Endothelial cell of umbilical vein (primary cell): ENCODE data around the gene TBC1D17. TPM values are rescaled to one million over a fixed set of nuclear protein-coding genes. Genes with fewer than 3 reads are reported as not detected.

ENCODE experiments used
- BruUV-seq: library from RNA; stranded (reverse); fragments of 400-500 nt; replicated peaks from 2 replicates; lab custom pipeline; 2021; lab: Mats Ljungman, UMichigan
- CTCF ChIA-PET: fragments of 300-600, 350-600 bp; sonication (Branson Sonifier 250); formaldehyde crosslinking; loops from one replicate; lab custom pipeline; 2021; ENCODE audit warnings: antibody characterized with exemption, inconsistent platforms; lab: Charles Lee
- POLR2A ChIA-PET: fragments of 300-600, 350-600 bp; sonication (Branson Sonifier 250); formaldehyde crosslinking; loops from one replicate; lab custom pipeline; 2021; ENCODE audit warnings: antibody characterized with exemption, inconsistent platforms; lab: Charles Lee
- DNase-seq: peaks from one replicate; pipeline ENCODE4 v3.0.0-alpha.2; 2011; ENCODE audit warnings: low read depth, low spot score
- FAIRE-seq: peaks from 2 replicates; lab custom pipeline; 2011; peaks lifted over from hg19 to GRCh38; lab: Jason Lieb, UNC
- H2AFZ ChIP-seq: 2 replicates; pipeline ENCODE4 v1.6.0; 2012; ENCODE audit warnings: low read depth, low read length, control low read depth, inconsistent platforms
- H3K27ac ChIP-seq: 2 replicates; pipeline ENCODE4 v1.5.1; 2011; ENCODE audit warnings: low read depth, mild to moderate bottlenecking, control low read depth, low read length, moderate library complexity; ENCODE audit not compliant: insufficient read depth
- H3K27me3 ChIP-seq, 2 experiments: 2 replicates each; pipeline versions ENCODE4 v1.6.0 to v1.6.1; 2011; ENCODE audit warnings: low read length in 2 of 2, mixed read lengths in 1 of 2; ENCODE audit not compliant: control insufficient read depth in 2 of 2, insufficient read depth in 2 of 2
- H3K36me3 ChIP-seq, 2 experiments: 2 replicates in 1 of 2; 3 replicates in 1 of 2; pipeline ENCODE4 v1.5.1; 2011; ENCODE audit warnings: low read length in 2 of 2, mild to moderate bottlenecking in 1 of 2, moderate library complexity in 1 of 2; ENCODE audit not compliant: control insufficient read depth in 2 of 2, insufficient read depth in 2 of 2; ENCODE audit errors: extremely low read depth in 1 of 2
- H3K4me1 ChIP-seq: 3 replicates; pipeline ENCODE4 v1.5.1; 2011; ENCODE audit warnings: mild to moderate bottlenecking, low read length; ENCODE audit not compliant: control insufficient read depth, insufficient read depth; ENCODE audit errors: extremely low read depth
- H3K4me2 ChIP-seq: 2 replicates; pipeline ENCODE4 v1.6.1; 2011; ENCODE audit warnings: low read length, control low read depth, mixed read lengths; ENCODE audit not compliant: insufficient read depth
- H3K4me3 ChIP-seq, 3 experiments: fragments of 200-600 bp in 1 of 3; sonication (generic), shearing (Covaris generic) in 1 of 3; replicated peaks in 1 of 3; 2 replicates each; pipeline ENCODE4 v1.5.1; 2011 to 2016; ENCODE audit warnings: control low read depth in 3 of 3, low read length in 3 of 3, mild to moderate bottlenecking in 2 of 3, inconsistent platforms in 1 of 3, low read depth in 1 of 3, moderate library complexity in 1 of 3; ENCODE audit not compliant: insufficient read depth in 1 of 3
- H3K79me2 ChIP-seq: 2 replicates; pipeline ENCODE4 v1.6.0; 2012; ENCODE audit warnings: low read length, inconsistent platforms; ENCODE audit not compliant: control insufficient read depth, insufficient read depth
- H3K9ac ChIP-seq: replicated peaks from 2 replicates; pipeline ENCODE3; 2011; ENCODE audit warnings: low read length, control low read depth; ENCODE audit not compliant: insufficient read depth; ENCODE audit errors: extremely low read depth
- H3K9me1 ChIP-seq: replicated peaks from 3 replicates; pipeline ENCODE4 v1.6.0; 2011; ENCODE audit warnings: mild to moderate bottlenecking, low read length; ENCODE audit not compliant: control insufficient read depth, insufficient read depth; ENCODE audit errors: extremely low read depth
- H3K9me3 ChIP-seq: replicated peaks from 2 replicates; pipeline ENCODE4 v1.5.1; 2012; ENCODE audit warnings: low read length, inconsistent platforms; ENCODE audit not compliant: control insufficient read depth, insufficient read depth
- H4K20me1 ChIP-seq: replicated peaks from 2 replicates; pipeline ENCODE3; 2011; ENCODE audit warnings: mild to moderate bottlenecking, low read length; ENCODE audit not compliant: control insufficient read depth, insufficient read depth; ENCODE audit errors: extremely low read depth
- EZH2 ChIP-seq: IDR thresholded peaks from 2 replicates; pipeline ENCODE4 v1.6.1; 2012; ENCODE audit warnings: borderline replicate concordance, low read depth, mild to moderate bottlenecking, moderate library complexity, low read length, inconsistent platforms; ENCODE audit not compliant: severe bottlenecking
- FOS ChIP-seq: IDR thresholded peaks from 2 replicates; pipeline ENCODE4 v1.6.1; 2011; ENCODE audit warnings: mild to moderate bottlenecking, low read length, moderate library complexity, borderline replicate concordance; ENCODE audit not compliant: insufficient read depth
- GATA2 ChIP-seq: IDR thresholded peaks from 2 replicates; pipeline ENCODE4 v1.7.0; 2011; ENCODE audit warnings: low read depth, mild to moderate bottlenecking, moderate library complexity, mixed read lengths, low read length; ENCODE audit not compliant: insufficient read length, insufficient read depth
- JUN ChIP-seq: IDR thresholded peaks from 2 replicates; pipeline ENCODE4 v1.6.1; 2011; ENCODE audit warnings: borderline replicate concordance, low read depth; ENCODE audit not compliant: insufficient read length, insufficient read depth
- MYC ChIP-seq: IDR thresholded peaks from one replicate; pipeline ENCODE4 v1.6.1; 2011; ENCODE audit warnings: mild to moderate bottlenecking, low read depth, low read length
- POLR2A ChIP-seq: IDR thresholded peaks from 2 replicates; pipeline ENCODE4 v1.6.1; 2012; ENCODE audit warnings: low read depth, mild to moderate bottlenecking, control low read depth, low read length
- POLR2AphosphoS5 ChIP-seq: IDR thresholded peaks from 2 replicates; pipeline ENCODE4 v1.6.1; 2012; ENCODE audit warnings: low read depth, mild to moderate bottlenecking, control low read depth, low read length, moderate library complexity; ENCODE audit not compliant: insufficient read depth
- dilution Hi-C: fragments of 300-500 bp; cut with MboI; formaldehyde crosslinking; loops from one replicate; pipeline ENCODE4 v1.15.0; 2019; ENCODE audit warnings: low sequenced_read_pairs; ENCODE audit not compliant: extremely low pct_ligation_motif_present
- intact Hi-C: fragments of 100-400 bp; cut with micrococcal nuclease; formaldehyde crosslinking; loops from one replicate; pipeline ENCODE4 v1.10.0; 2022
- polyA plus RNA-seq, 4 experiments: library from polyadenylated mRNA; depleted of rRNA in 3 of 4; stranded (reverse) in 3 of 4; unstranded in 1 of 4; fragments of >200 nt; gene quantifications; 2 replicates each; pipeline versions ENCODE4 v1.2.1 to v1.2.3, GENCODE V29; 2011 to 2012; ENCODE audit warnings: missing spikeins in 1 of 4
- total RNA-seq: library from RNA; stranded (reverse); gene quantifications from 2 replicates; pipeline ENCODE4 v1.2.3, GENCODE V29; 2021
- TF ChIP-seq, protein P1 (sequence below): IDR thresholded peaks from 2 replicates; pipeline ENCODE4 v1.6.1; 2011; ENCODE audit not compliant: insufficient read depth, insufficient read length

Gene TBC1D17
- total and polyA plus RNA-seq, 2 donors (not counting 3 experiments of a cell fraction or from before 2014, with no cell fraction given), result 34.2 to 39.3 TPM

DNA sequence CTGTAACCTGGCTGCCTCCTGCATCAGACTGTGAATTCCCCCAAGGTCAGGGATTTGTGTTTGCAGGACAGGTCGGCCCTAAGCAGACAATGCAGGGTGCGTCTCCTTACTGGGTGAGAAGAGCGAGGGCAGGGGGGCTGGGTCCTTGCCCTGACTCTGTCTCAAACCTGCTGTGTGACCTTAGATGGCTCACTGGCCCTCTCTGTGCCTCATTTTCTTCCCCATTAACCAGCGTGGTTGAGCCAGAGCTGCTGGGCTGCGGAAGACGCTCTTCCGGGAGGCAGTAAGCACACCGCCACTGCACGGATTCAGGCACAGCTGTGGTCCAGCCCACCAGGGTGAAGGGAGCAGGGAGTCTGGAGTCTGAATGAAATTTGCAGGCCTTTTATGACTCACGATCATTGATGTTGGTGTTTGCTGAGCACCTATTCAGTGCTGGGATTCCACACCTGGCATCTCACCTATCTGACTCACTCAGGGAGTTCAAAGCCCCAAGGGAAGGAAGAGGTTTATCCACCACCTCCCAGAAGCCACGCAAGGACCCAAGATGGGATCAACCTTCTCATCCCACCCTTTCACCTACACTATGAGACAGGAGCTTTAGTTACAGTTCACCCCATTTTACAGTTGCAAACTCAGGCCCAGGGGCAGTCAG is 2.9 kb upstream of the TBC1D17 start:
- dilution Hi-C loops (no loop called here), intact Hi-C loops (loop anchor here (5.0 kb wide), 1 partner anchor 422 kb away; the partner anchor contains the start of genes ALDH16A1 and PIH1D1)
- ChIA-PET CTCF (no interaction called here), POLR2A (no interaction called here)
- Histone ChIP-seq H3K36me3 (peaks cover 0 to 9% of the 10 kb centered on the region in 2 experiments), H3K27ac (no peak overlapping the region), H3K4me3 (no peak overlapping the region), H3K27me3 (no peaks in the 10 kb centered on the region), H3K79me2 (peaks cover 18% of the 10 kb centered on the region), H3K9me1 (no peaks in the 10 kb centered on the region), H3K9me3 (no peaks in the 10 kb centered on the region), H2AFZ (no peak overlapping the region), H3K4me2 (no peak overlapping the region), H3K9ac (no peak overlapping the region), H4K20me1 (no peaks in the 10 kb centered on the region), H3K4me1 (peaks cover 19% of the 10 kb centered on the region)
- no TSS peak for BruUV-seq
- FAIRE-seq (no peak), DNase-seq (no peak)
- TF ChIP-seq POLR2A (no peak), GATA2 (no peak), JUN (no peak), MYC (no peak), POLR2AphosphoS5 (no peak), FOS (no peak), EZH2 (no peak)
- TF ChIP-seq, protein P1, sequence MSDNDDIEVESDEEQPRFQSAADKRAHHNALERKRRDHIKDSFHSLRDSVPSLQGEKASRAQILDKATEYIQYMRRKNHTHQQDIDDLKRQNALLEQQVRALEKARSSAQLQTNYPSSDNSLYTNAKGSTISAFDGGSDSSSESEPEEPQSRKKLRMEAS, result no peak
